ENCODE data around the gene EEF2.

EEF2 gene

DNA sequence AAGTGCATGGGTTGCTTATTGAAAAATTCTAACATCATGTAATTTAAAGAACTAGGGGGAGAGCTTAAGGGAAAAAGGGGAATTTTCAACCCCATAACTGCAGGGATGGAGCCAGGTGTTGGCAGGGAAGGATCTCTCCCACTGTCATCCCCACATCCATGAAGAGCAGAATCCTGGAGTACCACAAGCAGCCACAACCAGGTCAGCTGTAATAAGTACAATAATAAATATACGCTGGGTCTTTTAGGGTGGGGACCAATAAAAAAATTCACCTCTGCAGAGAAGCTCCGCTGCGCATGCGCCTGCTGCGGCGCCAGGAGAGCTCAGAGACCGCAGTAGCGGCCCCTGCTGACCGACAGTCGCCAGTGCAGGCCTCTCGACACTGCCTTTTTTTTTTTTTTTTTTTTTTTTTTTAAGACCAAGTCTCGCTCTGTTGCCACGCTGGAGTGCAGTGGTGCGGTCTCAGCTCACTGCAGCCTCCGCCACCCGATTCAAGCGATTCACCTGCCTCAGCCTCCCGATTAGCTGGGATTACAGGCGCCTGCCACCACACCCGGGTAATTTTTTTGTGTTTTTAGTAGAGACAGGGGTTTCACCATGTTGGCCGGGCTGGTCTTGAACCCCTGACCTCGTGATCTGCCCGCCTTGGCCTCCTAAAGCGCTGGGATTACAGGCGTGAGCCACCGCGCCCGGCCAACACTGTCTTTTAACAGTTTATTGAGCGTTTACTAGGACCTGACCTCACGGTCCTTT, 2.5 kb upstream of the EEF2 start:
- TF ChIP-seq, protein P1, sequence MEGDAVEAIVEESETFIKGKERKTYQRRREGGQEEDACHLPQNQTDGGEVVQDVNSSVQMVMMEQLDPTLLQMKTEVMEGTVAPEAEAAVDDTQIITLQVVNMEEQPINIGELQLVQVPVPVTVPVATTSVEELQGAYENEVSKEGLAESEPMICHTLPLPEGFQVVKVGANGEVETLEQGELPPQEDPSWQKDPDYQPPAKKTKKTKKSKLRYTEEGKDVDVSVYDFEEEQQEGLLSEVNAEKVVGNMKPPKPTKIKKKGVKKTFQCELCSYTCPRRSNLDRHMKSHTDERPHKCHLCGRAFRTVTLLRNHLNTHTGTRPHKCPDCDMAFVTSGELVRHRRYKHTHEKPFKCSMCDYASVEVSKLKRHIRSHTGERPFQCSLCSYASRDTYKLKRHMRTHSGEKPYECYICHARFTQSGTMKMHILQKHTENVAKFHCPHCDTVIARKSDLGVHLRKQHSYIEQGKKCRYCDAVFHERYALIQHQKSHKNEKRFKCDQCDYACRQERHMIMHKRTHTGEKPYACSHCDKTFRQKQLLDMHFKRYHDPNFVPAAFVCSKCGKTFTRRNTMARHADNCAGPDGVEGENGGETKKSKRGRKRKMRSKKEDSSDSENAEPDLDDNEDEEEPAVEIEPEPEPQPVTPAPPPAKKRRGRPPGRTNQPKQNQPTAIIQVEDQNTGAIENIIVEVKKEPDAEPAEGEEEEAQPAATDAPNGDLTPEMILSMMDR (IDR thresholded peaks at IDR 0.05; ENCODE audit: control insufficient read depth, extremely low read depth, insufficient read depth): peak; percentile 74
- H3K4me3 ChIP-seq (ENCODE audit: low read depth, low read length): peak overlapping the region; percentile 82
- no peak for DNase-seq (ENCODE audit: low read depth)

DNA sequence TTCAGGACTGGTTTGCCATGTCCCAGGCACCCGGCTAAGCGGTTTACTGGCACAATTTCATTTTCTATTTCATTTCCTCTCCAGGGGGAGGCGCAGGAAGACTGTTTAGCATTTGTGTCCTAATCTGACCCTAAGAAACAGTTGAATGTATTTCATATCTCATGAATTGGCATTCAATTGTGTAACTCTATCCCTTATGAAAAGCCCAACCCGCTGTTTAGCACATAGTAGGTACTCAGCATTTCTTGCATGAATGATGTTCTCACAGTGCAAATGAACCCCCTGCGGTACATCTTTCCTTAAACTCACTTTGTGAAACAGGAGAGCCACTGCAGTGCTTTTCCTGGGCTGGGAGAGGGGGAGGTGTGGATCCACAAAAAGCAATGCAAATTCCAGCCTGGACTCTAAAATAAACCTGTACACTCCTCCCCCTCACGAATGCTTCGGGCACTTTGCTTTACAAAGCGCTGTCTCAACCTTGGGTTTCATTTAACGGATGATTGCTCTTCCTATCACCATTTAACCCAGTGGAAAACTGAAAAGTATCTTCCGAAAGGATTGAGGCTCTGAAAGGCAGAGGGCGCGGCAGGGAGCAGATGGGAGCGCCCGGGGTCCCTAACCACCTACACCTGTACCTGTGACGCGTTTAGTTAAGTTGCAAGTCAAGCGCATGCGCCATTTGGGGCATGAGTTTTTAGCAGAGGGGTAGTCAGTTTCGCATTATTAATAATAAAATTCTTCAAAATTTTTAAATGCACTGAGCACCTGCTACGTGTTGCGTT, 1.2 kb upstream of the EEF2 start:
- TF ChIP-seq, protein P1 (IDR thresholded peaks at IDR 0.05; ENCODE audit: control insufficient read depth, extremely low read depth, insufficient read depth): peak; percentile 72
- DNase-seq (ENCODE audit: low read depth): peak; percentile 79
- peak overlapping the region; percentile 82 for H3K4me3 ChIP-seq (ENCODE audit: low read depth, low read length)

DNA sequence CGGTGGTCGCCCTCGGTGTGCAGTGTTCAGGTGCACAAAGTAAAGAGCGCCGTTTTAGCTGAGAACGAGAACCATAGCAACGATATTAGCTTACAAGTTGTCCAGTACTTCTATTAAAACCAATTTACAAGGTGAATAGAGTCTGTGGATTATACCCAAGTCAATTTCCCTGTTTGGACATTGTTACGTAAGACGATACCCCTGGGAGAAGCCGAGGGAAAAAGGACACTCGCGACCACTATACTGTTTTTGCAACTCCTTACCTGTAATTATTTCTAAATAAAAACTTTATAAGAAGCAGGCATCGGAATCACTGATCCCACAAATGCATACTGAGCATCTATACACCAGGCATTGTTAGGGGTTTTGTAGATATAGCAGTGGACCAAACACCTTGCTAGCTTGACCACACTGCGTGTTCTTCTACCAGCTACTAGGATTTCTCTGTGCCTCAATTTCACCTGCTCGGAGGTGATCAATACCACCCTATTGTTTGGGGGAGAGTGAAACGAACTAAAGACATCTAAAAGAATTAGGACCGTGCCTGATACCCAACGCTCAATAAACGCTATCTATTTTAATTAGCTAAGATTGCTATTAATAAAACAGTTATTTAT, 488 bp upstream of the EEF2 start:
- DNase-seq (ENCODE audit: low read depth): no peak
- TF ChIP-seq, protein P1 (IDR thresholded peaks at IDR 0.05; ENCODE audit: control insufficient read depth, extremely low read depth, insufficient read depth): no peak
- peak overlapping the region; percentile 82 for H3K4me3 ChIP-seq (ENCODE audit: low read depth, low read length)

DNA sequence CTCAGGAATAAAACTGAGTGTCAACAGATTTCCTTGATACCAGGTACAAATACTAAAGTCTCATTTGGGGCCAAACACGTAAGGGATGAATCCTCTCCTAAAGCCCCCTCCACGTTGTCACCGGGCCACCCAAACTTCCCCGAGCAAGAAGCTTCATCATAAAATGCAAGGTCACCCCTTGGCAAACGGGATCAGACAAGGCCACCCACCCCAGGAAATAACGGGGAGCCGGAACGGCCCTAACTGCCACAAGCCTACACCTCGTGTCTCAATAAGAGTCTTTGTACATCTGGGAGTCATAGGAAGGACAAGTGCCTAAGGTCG, 717 bp downstream of the EEF2 start:
- TF ChIP-seq, protein P1 (IDR thresholded peaks at IDR 0.05; ENCODE audit: control insufficient read depth, extremely low read depth, insufficient read depth): no peak
- H3K4me3 ChIP-seq (ENCODE audit: low read depth, low read length): peak overlapping the region; percentile 82
- DNase-seq (ENCODE audit: low read depth): no peak

DNA sequence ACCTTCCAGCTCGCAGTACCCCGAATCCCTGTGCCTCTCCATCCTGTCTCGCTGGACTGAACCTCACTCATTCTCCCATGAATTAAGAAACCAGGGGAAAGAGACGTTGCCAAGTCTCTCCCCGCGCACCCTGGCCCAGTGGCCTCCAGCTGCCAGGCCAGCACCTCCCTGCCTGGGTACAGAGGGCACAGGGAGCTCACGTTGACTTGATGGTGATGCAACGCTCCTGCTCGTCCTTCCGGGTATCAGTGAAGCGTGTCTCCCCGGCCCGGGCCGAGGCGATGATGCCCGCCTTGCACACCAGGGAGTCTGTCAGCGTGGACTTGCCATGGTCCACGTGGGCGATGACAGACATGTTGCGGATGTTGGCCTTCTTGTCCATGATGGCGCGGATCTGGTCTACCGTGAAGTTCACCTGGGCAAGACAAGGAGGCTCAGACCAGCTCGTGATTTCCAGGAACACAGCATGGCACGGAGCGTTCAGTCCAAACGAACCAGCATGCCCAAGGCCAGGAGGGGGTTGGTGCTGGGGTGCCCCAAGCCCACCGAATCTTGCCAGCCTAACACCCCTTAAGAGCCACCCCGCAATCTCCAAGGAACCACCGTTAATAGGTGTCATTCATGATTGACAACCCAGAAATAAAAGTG, 1.2 kb downstream of the EEF2 start:
- TF ChIP-seq, protein P1 (IDR thresholded peaks at IDR 0.05; ENCODE audit: control insufficient read depth, extremely low read depth, insufficient read depth): no peak
- no peak for DNase-seq (ENCODE audit: low read depth)
- peak overlapping the region; percentile 82 for H3K4me3 ChIP-seq (ENCODE audit: low read depth, low read length)

DNA sequence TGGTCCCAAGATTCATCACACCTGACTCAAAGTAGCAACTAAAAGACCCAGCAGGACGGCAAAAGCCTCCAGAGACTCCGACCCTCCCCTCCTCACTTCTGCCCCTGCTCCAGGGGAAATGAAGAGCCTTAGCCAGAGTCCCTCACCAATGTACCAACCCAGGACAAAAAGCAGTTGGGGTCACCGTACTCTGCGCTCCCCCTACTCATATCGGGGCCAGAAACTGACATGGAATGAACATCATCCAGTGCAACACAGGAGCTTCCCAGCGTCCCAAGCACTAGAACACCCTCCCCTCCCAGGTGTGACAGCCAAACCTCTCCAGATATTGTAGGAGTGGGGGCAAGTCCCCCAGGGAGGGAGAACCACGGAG, 1.7 kb downstream of the EEF2 start:
- TF ChIP-seq, protein P1 (IDR thresholded peaks at IDR 0.05; ENCODE audit: control insufficient read depth, extremely low read depth, insufficient read depth): no peak
- peak overlapping the region; percentile 82 for H3K4me3 ChIP-seq (ENCODE audit: low read depth, low read length)
- no peak for DNase-seq (ENCODE audit: low read depth)
